ENCODE results near the gene SLC38A7.

SLC38A7 gene

GRCh38 chr16:58629733-58630640, 54.6 kb downstream of the SLC38A7 start, which contains the start of gene CNOT1:
CNOT1 (minus strand) TSS chr16:58629826; CDS start chr16:58599337, 30,489 bp downstream.
- peak; percentile 93 to 96 for DNase-seq

GRCh38 chr16:58628845-58629732, 55.5 kb downstream of the SLC38A7 start:
- DNase-seq = peak; percentile 37

GRCh38 chr16:58624209-58624608, 60.4 kb downstream of the SLC38A7 start:
- no peak for DNase-seq

GRCh38 chr16:58620396-58620795, 64.2 kb downstream of the SLC38A7 start:
- no peak for DNase-seq

- DNase-seq = no peak
These were observed 69.3 kb downstream of the SLC38A7 start for GRCh38 chr16:58615280-58615679.
